ENCODE results near the gene CACNA2D3. TPM values are rescaled to one million over a fixed set of nuclear protein-coding genes. Genes with fewer than 3 reads are reported as not detected.

CACNA2D3 gene
- total RNA-seq, 4 donors from 2014 or later = 0.94 to 3.6 (median 2.1) TPM

GRCh38 chr3:54647721-54648120, 525.4 kb downstream of the CACNA2D3 start:
- TF ChIP-seq CTCF (IDR thresholded peaks at IDR 0.05; ENCODE audit: low read depth) = no peak

- no peak for TF ChIP-seq CTCF (IDR thresholded peaks at IDR 0.05; ENCODE audit: low read depth)
These were observed 527.2 kb downstream of the CACNA2D3 start for GRCh38 chr3:54649551-54649950.

- no peak for TF ChIP-seq CTCF (IDR thresholded peaks at IDR 0.05; ENCODE audit: low read depth)
These were observed 531.3 kb downstream of the CACNA2D3 start for GRCh38 chr3:54653456-54654195.

- TF ChIP-seq CTCF (IDR thresholded peaks at IDR 0.05; ENCODE audit: low read depth) = no peak
These were observed 532.4 kb downstream of the CACNA2D3 start for GRCh38 chr3:54654776-54655175.

GRCh38 chr3:54659347-54659746, 537.0 kb downstream of the CACNA2D3 start:
- TF ChIP-seq CTCF (IDR thresholded peaks at IDR 0.05; ENCODE audit: low read depth) = no peak

- no peak for TF ChIP-seq CTCF (IDR thresholded peaks at IDR 0.05; ENCODE audit: low read depth)
These were observed 538.4 kb downstream of the CACNA2D3 start for GRCh38 chr3:54660714-54661132.

GRCh38 chr3:54661151-54661550, 538.8 kb downstream of the CACNA2D3 start:
- TF ChIP-seq CTCF (IDR thresholded peaks at IDR 0.05; ENCODE audit: low read depth) = no peak
